ENCODE measurements around the gene TCP1. TPM values are rescaled to one million over a fixed set of nuclear protein-coding genes. Genes with fewer than 3 reads are reported as not detected.
A peak's percentile ranks its signal among the peaks of the same experiment; 100 is the strongest.

TCP1 gene
- total and polyA plus RNA-seq, 2 of the 13 experiments (the other 11 are each of a cell fraction or from before 2014, with no cell fraction given), result 116 to 553 TPM

DNA sequence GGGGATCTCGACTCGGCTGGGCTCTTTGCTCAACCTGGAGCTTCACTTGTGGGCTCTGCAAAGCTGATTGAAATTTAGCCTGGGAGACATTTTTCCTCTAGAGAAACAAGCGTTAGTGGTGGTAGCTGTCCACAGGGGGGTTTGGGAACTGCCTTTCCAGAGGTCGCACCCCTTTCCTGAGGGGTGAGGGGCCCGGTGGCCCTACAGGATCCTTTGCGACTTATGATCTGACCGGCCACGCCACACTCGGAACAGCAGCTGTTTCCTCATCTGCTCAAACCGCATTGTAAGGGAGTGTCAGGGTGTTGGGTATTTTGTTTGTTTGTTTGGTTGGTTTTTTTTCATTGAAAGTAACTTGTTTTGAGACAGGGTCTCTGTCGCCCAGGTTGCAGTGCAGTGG lies 31.7 kb upstream of the TCP1 start:
- no peak overlapping the region for H2AFZ ChIP-seq (ENCODE audit: low read length)
- peaks cover 16 to 74% of the 10 kb centered on the region in 2 experiments for H3K27me3 ChIP-seq (ENCODE audit: control insufficient read depth in 1 of 2, insufficient read depth in 2 of 2, low read length in 2 of 2)
- no TSS peak for BruUV-seq (replicated peaks)
- H3K36me3 ChIP-seq (replicated peaks in 1 of 2; ENCODE audit: control insufficient read depth in 1 of 2, insufficient read depth in 2 of 2, low read length in 2 of 2), result no peaks in the 10 kb centered on the region
- 61% methylated on average over 11 of the region's 11 CpGs for WGBS (ENCODE audit: low lambda C conversion rate)
- H3K4me1 ChIP-seq (ENCODE audit: insufficient read depth, low read length), result peaks cover 26% of the 10 kb centered on the region
- FAIRE-seq, result no peak
- H3K9ac ChIP-seq (ENCODE audit: insufficient read depth, low read depth, low read length), result no peak overlapping the region
- ChIA-PET POLR2A (interaction anchor here (2.4 kb wide), 1 partner anchor 31 kb away, joined by 14 read pairs; the partner anchor contains the start of genes MRPL18 and TCP1), CTCF (ENCODE audit: low intra/inter-chr PET ratio, low total read pairs) (no interaction called here)
- intact Hi-C loops (cut with micrococcal nuclease; ENCODE audit: unreplicated experiment) (no loop called here), in situ Hi-C loops (cut with HindIII; ENCODE audit: extremely low pct_ligation_motif_present, low pct_unique_long_range_greater_than_20kb) (no loop called here)
- H3K4me3 ChIP-seq (replicated peaks in 1 of 3; ENCODE audit: insufficient read depth in 1 of 3, low read depth in 2 of 3, low read length in 3 of 3), result no peak overlapping the region
- no peaks in the 10 kb centered on the region for H4K20me1 ChIP-seq (ENCODE audit: insufficient read depth, low read length)
- no peak for DNase-seq (ENCODE audit: low spot score)
- TF ChIP-seq, protein P1, sequence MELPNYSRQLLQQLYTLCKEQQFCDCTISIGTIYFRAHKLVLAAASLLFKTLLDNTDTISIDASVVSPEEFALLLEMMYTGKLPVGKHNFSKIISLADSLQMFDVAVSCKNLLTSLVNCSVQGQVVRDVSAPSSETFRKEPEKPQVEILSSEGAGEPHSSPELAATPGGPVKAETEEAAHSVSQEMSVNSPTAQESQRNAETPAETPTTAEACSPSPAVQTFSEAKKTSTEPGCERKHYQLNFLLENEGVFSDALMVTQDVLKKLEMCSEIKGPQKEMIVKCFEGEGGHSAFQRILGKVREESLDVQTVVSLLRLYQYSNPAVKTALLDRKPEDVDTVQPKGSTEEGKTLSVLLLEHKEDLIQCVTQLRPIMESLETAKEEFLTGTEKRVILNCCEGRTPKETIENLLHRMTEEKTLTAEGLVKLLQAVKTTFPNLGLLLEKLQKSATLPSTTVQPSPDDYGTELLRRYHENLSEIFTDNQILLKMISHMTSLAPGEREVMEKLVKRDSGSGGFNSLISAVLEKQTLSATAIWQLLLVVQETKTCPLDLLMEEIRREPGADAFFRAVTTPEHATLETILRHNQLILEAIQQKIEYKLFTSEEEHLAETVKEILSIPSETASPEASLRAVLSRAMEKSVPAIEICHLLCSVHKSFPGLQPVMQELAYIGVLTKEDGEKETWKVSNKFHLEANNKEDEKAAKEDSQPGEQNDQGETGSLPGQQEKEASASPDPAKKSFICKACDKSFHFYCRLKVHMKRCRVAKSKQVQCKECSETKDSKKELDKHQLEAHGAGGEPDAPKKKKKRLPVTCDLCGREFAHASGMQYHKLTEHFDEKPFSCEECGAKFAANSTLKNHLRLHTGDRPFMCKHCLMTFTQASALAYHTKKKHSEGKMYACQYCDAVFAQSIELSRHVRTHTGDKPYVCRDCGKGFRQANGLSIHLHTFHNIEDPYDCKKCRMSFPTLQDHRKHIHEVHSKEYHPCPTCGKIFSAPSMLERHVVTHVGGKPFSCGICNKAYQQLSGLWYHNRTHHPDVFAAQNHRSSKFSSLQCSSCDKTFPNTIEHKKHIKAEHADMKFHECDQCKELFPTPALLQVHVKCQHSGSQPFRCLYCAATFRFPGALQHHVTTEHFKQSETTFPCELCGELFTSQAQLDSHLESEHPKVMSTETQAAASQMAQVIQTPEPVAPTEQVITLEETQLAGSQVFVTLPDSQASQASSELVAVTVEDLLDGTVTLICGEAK (IDR thresholded peaks at IDR 0.05), result no peak
- TF ChIP-seq, protein P1 (CRISPR knock-in tag; IDR thresholded peaks at IDR 0.05), result 0 out of 2 replicates have a peak, but pooled peaks have one; percentile 36
- TF ChIP-seq CBX1 (IDR thresholded peaks at IDR 0.05; ENCODE audit: low read depth), result no peak
- no peak for ATAC-seq
- no peak overlapping the region for H3K4me2 ChIP-seq (ENCODE audit: low read depth, low read length)
- no peaks in the 10 kb centered on the region for H3K9me3 ChIP-seq (ENCODE audit: low read length)
- H3K79me2 ChIP-seq (ENCODE audit: insufficient read depth, low read length), result no peaks in the 10 kb centered on the region
- H3K27ac ChIP-seq (ENCODE audit: extremely low read length, insufficient read depth, low read length), result no peak overlapping the region

Measured in HepG2 (cell line).